Activated CD4-positive, alpha-beta T cell treated with anti-CD3 and anti-CD28 coated beads, Interleukin-2, amount 50 U/mL, for 16 hours (primary cell): ENCODE measurements around the gene KCNN3.

ENCODE experiments used
- DNase-seq: peaks from one replicate; pipeline ENCODE4 v3.0.0-alpha.2; 2020

Gene KCNN3

GRCh38 chr1:154719586-154720327, 150.3 kb downstream of the KCNN3 start:
- DNase-seq, result no peak

GRCh38 chr1:154718566-154718965, 151.5 kb downstream of the KCNN3 start:
- no peak for DNase-seq

GRCh38 chr1:154717528-154717924, 152.6 kb downstream of the KCNN3 start:
- no peak for DNase-seq

- no peak for DNase-seq
Measured at GRCh38 chr1:154716614-154717527, 153.2 kb downstream of the KCNN3 start.

- no peak for DNase-seq
Measured at GRCh38 chr1:154716011-154716410, 154.1 kb downstream of the KCNN3 start.

GRCh38 chr1:154715385-154715784, 154.7 kb downstream of the KCNN3 start:
- no peak for DNase-seq

- DNase-seq, result no peak
Measured at GRCh38 chr1:154714638-154715037, 155.4 kb downstream of the KCNN3 start.

- no peak for DNase-seq
Measured at GRCh38 chr1:154714052-154714623, 155.9 kb downstream of the KCNN3 start.

GRCh38 chr1:154713005-154713404, 157.1 kb downstream of the KCNN3 start:
- DNase-seq, result no peak

GRCh38 chr1:154712166-154712810, 157.8 kb downstream of the KCNN3 start:
- no peak for DNase-seq

GRCh38 chr1:154711416-154711815, 158.7 kb downstream of the KCNN3 start:
- DNase-seq, result no peak

GRCh38 chr1:154710106-154710505, 160.0 kb downstream of the KCNN3 start:
- DNase-seq, result no peak

- DNase-seq, result no peak
Measured at GRCh38 chr1:154707901-154708463, 162.1 kb downstream of the KCNN3 start.

GRCh38 chr1:154706851-154707250, 163.2 kb downstream of the KCNN3 start:
- DNase-seq, result no peak

GRCh38 chr1:154705544-154705943, 164.5 kb downstream of the KCNN3 start:
- no peak for DNase-seq

GRCh38 chr1:154703170-154703569, 166.9 kb downstream of the KCNN3 start:
- DNase-seq, result no peak

- DNase-seq, result peak; percentile 23
Measured at GRCh38 chr1:154698320-154699096, 171.6 kb downstream of the KCNN3 start.

GRCh38 chr1:154697710-154698109, 172.4 kb downstream of the KCNN3 start:
- no peak for DNase-seq

GRCh38 chr1:154696456-154696855, 173.6 kb downstream of the KCNN3 start:
- DNase-seq, result no peak

GRCh38 chr1:154695985-154696384, 174.1 kb downstream of the KCNN3 start:
- no peak for DNase-seq

GRCh38 chr1:154694995-154695394, 175.1 kb downstream of the KCNN3 start:
- no peak for DNase-seq

GRCh38 chr1:154689083-154689482, 181.0 kb downstream of the KCNN3 start:
- no peak for DNase-seq
